Right forelimb (tissue), 1 donor: ENCODE data around the gene TMEM156.
"Not testable (repeated sequence)": the region's sequence is repeated elsewhere in the genome, so short reads cannot be mapped to it uniquely, and the experiment has no call there.

Source experiments
- DNase-seq: peaks from one replicate; pipeline ENCODE4 v3.0.0-alpha.2; 2018

The TMEM156 gene

GRCh38 chr4:39043058-39043860 lies 11.1 kb upstream of the TMEM156 start:
- DNase-seq: no peak

GRCh38 chr4:39042366-39042765 lies 10.2 kb upstream of the TMEM156 start:
- DNase-seq: no peak

- DNase-seq: no peak
Measured at GRCh38 chr4:39039108-39039507, 6.9 kb upstream of the TMEM156 start.

- no peak for DNase-seq
Measured at GRCh38 chr4:39037941-39038340, 5.7 kb upstream of the TMEM156 start.

- no peak for DNase-seq
Measured at GRCh38 chr4:39037491-39037825, 5.2 kb upstream of the TMEM156 start.

- DNase-seq: no peak
Measured at GRCh38 chr4:39036172-39036571, 4.0 kb upstream of the TMEM156 start.

- DNase-seq: not testable (repeated sequence)
Measured at GRCh38 chr4:39031590-39032020, 604 bp downstream of the TMEM156 start.

- no peak for DNase-seq
Measured at GRCh38 chr4:39030725-39031124, 1.5 kb downstream of the TMEM156 start.

GRCh38 chr4:39029752-39030694 lies 2.2 kb downstream of the TMEM156 start:
- no peak for DNase-seq

GRCh38 chr4:39026096-39026495 lies 6.1 kb downstream of the TMEM156 start:
- DNase-seq: no peak

- no peak for DNase-seq
Measured at GRCh38 chr4:39025552-39026085, 6.6 kb downstream of the TMEM156 start.

- no peak for DNase-seq
Measured at GRCh38 chr4:39024311-39024865, 7.8 kb downstream of the TMEM156 start.

- no peak for DNase-seq
Measured at GRCh38 chr4:39023059-39023458, 9.2 kb downstream of the TMEM156 start.

- no peak for DNase-seq
Measured at GRCh38 chr4:39022241-39022640, 10.0 kb downstream of the TMEM156 start.

GRCh38 chr4:39021631-39022030 lies 10.6 kb downstream of the TMEM156 start:
- no peak for DNase-seq

GRCh38 chr4:39020130-39020529 lies 12.1 kb downstream of the TMEM156 start:
- DNase-seq: no peak

- DNase-seq: no peak
Measured at GRCh38 chr4:39014028-39014427, 18.2 kb downstream of the TMEM156 start.

GRCh38 chr4:39004758-39005157 lies 27.5 kb downstream of the TMEM156 start:
- no peak for DNase-seq

GRCh38 chr4:39002058-39002457 lies 30.2 kb downstream of the TMEM156 start:
- DNase-seq: not testable (repeated sequence)

- DNase-seq: no peak
Measured at GRCh38 chr4:38995660-38996005, 36.6 kb downstream of the TMEM156 start.

- no peak for DNase-seq
Measured at GRCh38 chr4:38994135-38994534, 38.1 kb downstream of the TMEM156 start.

- no peak for DNase-seq
Measured at GRCh38 chr4:38993683-38994082, 38.5 kb downstream of the TMEM156 start.

GRCh38 chr4:38990241-38990640 lies 42.0 kb downstream of the TMEM156 start:
- no peak for DNase-seq
